Effector memory CD4-positive, alpha-beta T cell (primary cell): Measurements from ENCODE around the gene ZCCHC24.

Experiments used
- DNase-seq, 3 donors: peaks; one replicate each; pipeline ENCODE4 v3.0.0-alpha.2; 2020
- H3K27ac ChIP-seq: 2 replicates; pipeline ENCODE4 v1.7.0; 2013; ENCODE audit warnings: mild to moderate bottlenecking, low read length, moderate library complexity; ENCODE audit not compliant: insufficient read depth, poor library complexity, severe bottlenecking
- H3K27me3 ChIP-seq: replicated peaks from 2 replicates; pipeline ENCODE4 v1.7.0; 2013; ENCODE audit warnings: mild to moderate bottlenecking, low read length; ENCODE audit not compliant: insufficient read depth, control insufficient read depth, poor library complexity, severe bottlenecking
- H3K36me3 ChIP-seq: 2 replicates; pipeline ENCODE4 v1.7.0; 2013; ENCODE audit warnings: mild to moderate bottlenecking, low read length, moderate library complexity; ENCODE audit not compliant: control insufficient read depth, insufficient read depth
- H3K4me1 ChIP-seq: 2 replicates; pipeline ENCODE4 v1.7.0; 2013; ENCODE audit warnings: low read length, mild to moderate bottlenecking; ENCODE audit not compliant: control insufficient read depth, insufficient read depth, poor library complexity, severe bottlenecking
- H3K4me3 ChIP-seq: 2 replicates; pipeline ENCODE4 v1.7.0; 2013; ENCODE audit warnings: low read length, low read depth, mild to moderate bottlenecking; ENCODE audit not compliant: insufficient read depth, poor library complexity, severe bottlenecking
- H3K9me3 ChIP-seq: 2 replicates; pipeline ENCODE4 v1.7.0; 2013; ENCODE audit warnings: mild to moderate bottlenecking, low read length, moderate library complexity; ENCODE audit not compliant: control insufficient read depth

The ZCCHC24 gene

GRCh38 chr10:79433324-79434222 is 11.9 kb downstream of the ZCCHC24 start:
- no peak for DNase-seq
- no peaks in the 10 kb centered on the region for H3K4me1 ChIP-seq
- H3K27me3 ChIP-seq, result no peaks in the 10 kb centered on the region
- no peaks in the 10 kb centered on the region for H3K9me3 ChIP-seq
- H3K4me3 ChIP-seq, result no peak overlapping the region
- no peak overlapping the region for H3K27ac ChIP-seq
- H3K36me3 ChIP-seq, result no peaks in the 10 kb centered on the region

GRCh38 chr10:79431891-79432831 is 13.3 kb downstream of the ZCCHC24 start:
- Histone ChIP-seq H3K4me3 (no peak overlapping the region), H3K4me1 (no peaks in the 10 kb centered on the region), H3K27ac (no peak overlapping the region), H3K36me3 (no peaks in the 10 kb centered on the region), H3K9me3 (no peaks in the 10 kb centered on the region), H3K27me3 (no peaks in the 10 kb centered on the region)
- no peak for DNase-seq

GRCh38 chr10:79431428-79431827 is 14.0 kb downstream of the ZCCHC24 start:
- Histone ChIP-seq H3K27me3 (no peaks in the 10 kb centered on the region), H3K36me3 (no peaks in the 10 kb centered on the region), H3K4me1 (no peaks in the 10 kb centered on the region), H3K9me3 (no peaks in the 10 kb centered on the region), H3K27ac (no peak overlapping the region), H3K4me3 (no peak overlapping the region)
- no peak for DNase-seq

GRCh38 chr10:79430936-79431335 is 14.5 kb downstream of the ZCCHC24 start:
- Histone ChIP-seq H3K4me1 (no peaks in the 10 kb centered on the region), H3K27me3 (no peaks in the 10 kb centered on the region), H3K4me3 (no peak overlapping the region), H3K36me3 (no peaks in the 10 kb centered on the region), H3K9me3 (no peaks in the 10 kb centered on the region), H3K27ac (no peak overlapping the region)
- no peak for DNase-seq

- H3K4me3 ChIP-seq, result no peak overlapping the region
- no peak overlapping the region for H3K27ac ChIP-seq
- no peak for DNase-seq
- no peaks in the 10 kb centered on the region for H3K4me1 ChIP-seq
- no peaks in the 10 kb centered on the region for H3K36me3 ChIP-seq
- H3K9me3 ChIP-seq, result no peaks in the 10 kb centered on the region
- H3K27me3 ChIP-seq, result no peaks in the 10 kb centered on the region
Measured at GRCh38 chr10:79430325-79430905, 15.0 kb downstream of the ZCCHC24 start.

GRCh38 chr10:79429751-79430150 is 15.7 kb downstream of the ZCCHC24 start:
- H3K27ac ChIP-seq, result no peak overlapping the region
- H3K9me3 ChIP-seq, result no peaks in the 10 kb centered on the region
- H3K4me3 ChIP-seq, result no peak overlapping the region
- DNase-seq, result no peak
- H3K27me3 ChIP-seq, result no peaks in the 10 kb centered on the region
- H3K36me3 ChIP-seq, result no peaks in the 10 kb centered on the region
- no peaks in the 10 kb centered on the region for H3K4me1 ChIP-seq

GRCh38 chr10:79427965-79428364 is 17.5 kb downstream of the ZCCHC24 start:
- Histone ChIP-seq H3K36me3 (no peaks in the 10 kb centered on the region), H3K27me3 (no peaks in the 10 kb centered on the region), H3K4me3 (no peak overlapping the region), H3K27ac (no peak overlapping the region), H3K4me1 (no peaks in the 10 kb centered on the region), H3K9me3 (no peaks in the 10 kb centered on the region)
- no peak for DNase-seq

GRCh38 chr10:79425074-79425532 is 20.3 kb downstream of the ZCCHC24 start:
- no peak for DNase-seq
- H3K4me1 ChIP-seq, result no peaks in the 10 kb centered on the region
- no peak overlapping the region for H3K27ac ChIP-seq
- no peaks in the 10 kb centered on the region for H3K27me3 ChIP-seq
- no peaks in the 10 kb centered on the region for H3K36me3 ChIP-seq
- no peaks in the 10 kb centered on the region for H3K9me3 ChIP-seq
- H3K4me3 ChIP-seq, result no peak overlapping the region

GRCh38 chr10:79424221-79425073 is 21.0 kb downstream of the ZCCHC24 start:
- no peaks in the 10 kb centered on the region for H3K36me3 ChIP-seq
- H3K27me3 ChIP-seq, result no peaks in the 10 kb centered on the region
- no peak overlapping the region for H3K27ac ChIP-seq
- H3K4me3 ChIP-seq, result no peak overlapping the region
- no peaks in the 10 kb centered on the region for H3K9me3 ChIP-seq
- H3K4me1 ChIP-seq, result no peaks in the 10 kb centered on the region
- DNase-seq, result no peak
